COLO668 (cell line): ENCODE data around the gene CPNE2.

Experiments used
- DNase-seq: peaks from one replicate; lab custom pipeline; 2025; ENCODE audit not compliant: unreplicated experiment; lab: John Stamatoyannopoulos, UW

The CPNE2 gene

GRCh38 chr16:57192720-57193486 is 100.5 kb downstream of the CPNE2 start:
- DNase-seq = no peak

- DNase-seq = peak; percentile 25
Measured at GRCh38 chr16:57194512-57194911, 102.1 kb downstream of the CPNE2 start.

GRCh38 chr16:57196286-57196685 is 103.9 kb downstream of the CPNE2 start:
- no peak for DNase-seq

GRCh38 chr16:57196753-57197152 is 104.4 kb downstream of the CPNE2 start:
- DNase-seq = no peak
